B cell (primary cell): ENCODE measurements around the gene ZNF132. TPM values are rescaled to one million over a fixed set of nuclear protein-coding genes. Genes with fewer than 3 reads are reported as not detected.

Experiments used
- ATAC-seq: fragments of 200-7000 bp; cut with Tn5 transposase; one replicate; pipeline ENCODE4 v1.10.0; 2021; ENCODE audit warnings: low read depth, mild to moderate bottlenecking, moderate number of reproducible peaks, moderate library complexity
- CTCF ChIA-PET: fragments of 350-600 bp; sonication (Branson Sonifier 250); formaldehyde crosslinking; loops from one replicate; lab custom pipeline; 2021; ENCODE audit warnings: antibody characterized with exemption, inconsistent platforms; lab: Charles Lee
- POLR2A ChIA-PET: fragments of 350-600 bp; sonication (Branson Sonifier 250); formaldehyde crosslinking; loops from one replicate; lab custom pipeline; 2021; ENCODE audit warnings: antibody characterized with exemption; lab: Charles Lee
- DNase-seq: peaks from one replicate; pipeline ENCODE4 v3.0.0; 2013
- H2AFZ ChIP-seq: 2 replicates; pipeline ENCODE4 v1.6.1; 2012; ENCODE audit warnings: mild to moderate bottlenecking, low read depth, low read length; ENCODE audit not compliant: insufficient read depth, poor library complexity, severe bottlenecking
- H3K27ac ChIP-seq, 2 donors: 1 replicate in 1 of 2; 2 replicates in 1 of 2; pipeline ENCODE4 v1.5.1; 2012 to 2013; ENCODE audit warnings: low read length in 2 of 2, mild to moderate bottlenecking in 2 of 2, moderate library complexity in 1 of 2
- H3K27me3 ChIP-seq, 4 experiments: fragments of 200-600 bp in 1 of 4; sonication (generic) in 1 of 4; replicated peaks in 1 of 4; 1 replicate in 2 of 4; 2 replicates in 2 of 4; pipeline versions ENCODE4 v1.6.1 to v1.7.0; 2013 to 2016; ENCODE audit warnings: low read length in 3 of 4, mild to moderate bottlenecking in 2 of 4, mixed read lengths in 1 of 4, moderate library complexity in 1 of 4; ENCODE audit not compliant: insufficient read depth in 4 of 4, control insufficient read depth in 3 of 4; ENCODE audit errors: control extremely low read depth in 1 of 4
- H3K36me3 ChIP-seq, 2 experiments: replicated peaks in 1 of 2; 1 replicate in 1 of 2; 2 replicates in 1 of 2; pipeline versions ENCODE4 v1.6.1 to v1.7.1; 2013; ENCODE audit warnings: low read length in 1 of 2; ENCODE audit not compliant: insufficient read depth in 2 of 2, control insufficient read depth in 1 of 2; ENCODE audit errors: control extremely low read depth in 1 of 2, extremely low read depth in 1 of 2
- H3K4me1 ChIP-seq, 2 donors: fragments of 200-600 bp in 1 of 2; sonication (generic) in 1 of 2; 1 replicate in 1 of 2; 2 replicates in 1 of 2; pipeline versions ENCODE4 v1.5.1 to v1.6.1; 2013 to 2017; ENCODE audit warnings: low read length in 2 of 2; ENCODE audit not compliant: control insufficient read depth in 2 of 2, insufficient read depth in 2 of 2
- H3K4me2 ChIP-seq: replicated peaks from 2 replicates; pipeline ENCODE3; 2012; ENCODE audit warnings: mild to moderate bottlenecking, low read depth, low read length; ENCODE audit not compliant: poor library complexity, severe bottlenecking
- H3K4me3 ChIP-seq, 5 experiments: fragments of 200-600 bp in 1 of 5; sonication (generic) in 1 of 5; 1 replicate in 3 of 5; 2 replicates in 2 of 5; pipeline versions ENCODE4 v1.5.1 to v1.7.0; 2011 to 2016; ENCODE audit warnings: low read length in 4 of 5, mild to moderate bottlenecking in 4 of 5, low read depth in 2 of 5, control low read depth in 1 of 5, moderate library complexity in 1 of 5; ENCODE audit not compliant: insufficient read depth in 1 of 5; ENCODE audit errors: control extremely low read depth in 1 of 5, extremely low read depth in 1 of 5
- H3K79me2 ChIP-seq: fragments of 200-600 bp; sonication (generic); one replicate; pipeline ENCODE4 v1.6.0; 2016; ENCODE audit warnings: low read length; ENCODE audit not compliant: control insufficient read depth, insufficient read depth
- H3K9ac ChIP-seq: fragments of 200-600 bp; sonication (generic); 2 replicates; pipeline ENCODE4 v1.6.1; 2017; ENCODE audit warnings: mild to moderate bottlenecking, low read length, moderate library complexity
- H3K9me3 ChIP-seq, 3 donors: one replicate each; pipeline versions ENCODE4 v1.6.1 to v1.7.1; 2013; ENCODE audit warnings: low read length in 2 of 3; ENCODE audit not compliant: control insufficient read depth in 2 of 3, insufficient read depth in 1 of 3; ENCODE audit errors: control extremely low read depth in 1 of 3
- H4K20me1 ChIP-seq: 2 replicates; pipeline ENCODE4 v1.6.0; 2012; ENCODE audit warnings: mild to moderate bottlenecking, low read length; ENCODE audit not compliant: insufficient read depth, control insufficient read depth, poor library complexity, severe bottlenecking
- H3K27ac Mint-ChIP-seq: one replicate; pipeline ENCODE4 v1.8.0; 2021; ENCODE audit warnings: mixed read lengths
- H3K27me3 Mint-ChIP-seq: one replicate; pipeline ENCODE4 v1.8.0; 2021; ENCODE audit warnings: mixed read lengths
- H3K4me1 Mint-ChIP-seq: one replicate; pipeline ENCODE4 v1.8.0; 2021; ENCODE audit warnings: mixed read lengths
- H3K4me3 Mint-ChIP-seq: one replicate; pipeline ENCODE4 v1.8.0; 2021; ENCODE audit warnings: mixed read lengths
- H3K9me3 Mint-ChIP-seq: one replicate; pipeline ENCODE4 v1.8.0; 2022; ENCODE audit warnings: mixed read lengths; ENCODE audit not compliant: insufficient read depth
- EZH2 ChIP-seq: IDR thresholded peaks from 2 replicates; pipeline ENCODE4 v1.6.1; 2012; ENCODE audit warnings: borderline replicate concordance, low read depth, mild to moderate bottlenecking, moderate library complexity, low read length; ENCODE audit not compliant: insufficient read depth, poor library complexity, severe bottlenecking
- WGBS: methylation state at CpG from one replicate; pipeline ENCODE4 v1.1.5; 2013; ENCODE audit warnings: missing lambda C conversion rate; ENCODE audit not compliant: insufficient coverage; 5-methylcytosine and 5-hydroxymethylcytosine counted together
- intact Hi-C: fragments of 100-400 bp; cut with micrococcal nuclease; formaldehyde crosslinking; loops from one replicate; pipeline ENCODE4 v1.10.0; 2022
- polyA plus RNA-seq: library from polyadenylated mRNA; depleted of rRNA; stranded (reverse); fragments of >200 nt; gene quantifications from 2 replicates; pipeline ENCODE4 v1.2.3, GENCODE V29; 2012
- total RNA-seq, 2 donors: library from RNA; stranded (reverse); fragments of 120-200 nt in 1 of 2; gene quantifications; 1 replicate in 1 of 2; 2 replicates in 1 of 2; pipeline versions ENCODE4 v1.2.3 to v1.2.4, GENCODE V29; 2013 to 2022
- TF ChIP-seq, protein P1 (sequence below): fragments of 200-600 bp; IDR thresholded peaks from one replicate; pipeline ENCODE4 v1.8.0; 2022; ENCODE audit warnings: antibody characterized with exemption, mild to moderate bottlenecking

ZNF132 gene
- total and polyA plus RNA-seq, 2 donors (not counting 1 experiment from before 2014, with no cell fraction given), result 1.6 to 14.7 TPM

DNA sequence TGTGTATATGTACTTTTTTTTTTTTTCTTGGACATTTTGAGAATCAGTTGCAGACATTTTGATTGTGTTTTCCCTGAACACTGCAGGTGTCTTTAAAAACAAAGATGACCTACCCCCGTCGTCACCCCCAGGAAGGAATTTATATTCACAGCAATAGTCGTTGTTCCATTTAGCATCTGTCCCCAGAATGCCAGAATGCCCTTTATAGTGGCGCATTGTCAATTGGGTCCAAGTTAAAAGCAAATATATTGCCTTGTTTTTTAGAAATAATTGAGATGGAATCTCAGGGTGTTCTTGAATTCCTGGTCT is 46.3 kb downstream of the ZNF132 start:
- DNase-seq (no peak), ATAC-seq (no peak)
- no peak overlapping the region for H3K4me2 ChIP-seq
- peaks cover 13% of the 10 kb centered on the region for H3K4me1 Mint-ChIP-seq
- H3K27me3 Mint-ChIP-seq, result no peaks in the 10 kb centered on the region
- TF ChIP-seq, protein P1, sequence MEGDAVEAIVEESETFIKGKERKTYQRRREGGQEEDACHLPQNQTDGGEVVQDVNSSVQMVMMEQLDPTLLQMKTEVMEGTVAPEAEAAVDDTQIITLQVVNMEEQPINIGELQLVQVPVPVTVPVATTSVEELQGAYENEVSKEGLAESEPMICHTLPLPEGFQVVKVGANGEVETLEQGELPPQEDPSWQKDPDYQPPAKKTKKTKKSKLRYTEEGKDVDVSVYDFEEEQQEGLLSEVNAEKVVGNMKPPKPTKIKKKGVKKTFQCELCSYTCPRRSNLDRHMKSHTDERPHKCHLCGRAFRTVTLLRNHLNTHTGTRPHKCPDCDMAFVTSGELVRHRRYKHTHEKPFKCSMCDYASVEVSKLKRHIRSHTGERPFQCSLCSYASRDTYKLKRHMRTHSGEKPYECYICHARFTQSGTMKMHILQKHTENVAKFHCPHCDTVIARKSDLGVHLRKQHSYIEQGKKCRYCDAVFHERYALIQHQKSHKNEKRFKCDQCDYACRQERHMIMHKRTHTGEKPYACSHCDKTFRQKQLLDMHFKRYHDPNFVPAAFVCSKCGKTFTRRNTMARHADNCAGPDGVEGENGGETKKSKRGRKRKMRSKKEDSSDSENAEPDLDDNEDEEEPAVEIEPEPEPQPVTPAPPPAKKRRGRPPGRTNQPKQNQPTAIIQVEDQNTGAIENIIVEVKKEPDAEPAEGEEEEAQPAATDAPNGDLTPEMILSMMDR, result no peak
- no peak for TF ChIP-seq EZH2
- peaks cover 0 to 12% (median 0%) of the 10 kb centered on the region in 3 donors for H3K9me3 ChIP-seq
- no peak overlapping the region for H3K27ac Mint-ChIP-seq
- peaks cover 39% of the 10 kb centered on the region for H3K79me2 ChIP-seq
- WGBS, result 100% methylated on average over 3 of the region's 4 CpGs
- peaks cover 0 to 27% (median 10%) of the 10 kb centered on the region in 4 experiments for H3K27me3 ChIP-seq
- CTCF ChIA-PET, result no interaction called here
- H3K9me3 Mint-ChIP-seq, result no peaks in the 10 kb centered on the region
- H3K4me1 ChIP-seq, result peaks cover 4 to 6% of the 10 kb centered on the region in 2 donors
- no peak overlapping the region for H3K4me3 ChIP-seq
- POLR2A ChIA-PET, result no interaction called here
- H3K27ac ChIP-seq, result no peak overlapping the region
- intact Hi-C loops, result no loop called here
- H3K36me3 ChIP-seq, result peaks cover 3 to 44% of the 10 kb centered on the region in 2 experiments
- H3K9ac ChIP-seq, result no peak overlapping the region
- no peak overlapping the region for H2AFZ ChIP-seq
- H3K4me3 Mint-ChIP-seq, result no peak overlapping the region
- peaks cover 52% of the 10 kb centered on the region for H4K20me1 ChIP-seq

- CTCF ChIA-PET, result no interaction called here
- no peaks in the 10 kb centered on the region for H3K9me3 Mint-ChIP-seq
- peaks cover 0 to 23% (median 9%) of the 10 kb centered on the region in 4 experiments for H3K27me3 ChIP-seq
- H3K9me3 ChIP-seq, result peaks cover 0 to 12% (median 0%) of the 10 kb centered on the region in 3 donors
- H3K4me3 ChIP-seq, result no peak overlapping the region
- DNase-seq (peak; percentile 24), ATAC-seq (no peak)
- no peak overlapping the region for H3K27ac Mint-ChIP-seq
- intact Hi-C loops, result no loop called here
- POLR2A ChIA-PET, result no interaction called here
- no peak overlapping the region for H2AFZ ChIP-seq
- no peak overlapping the region for H3K9ac ChIP-seq
- H3K4me2 ChIP-seq, result no peak overlapping the region
- TF ChIP-seq, protein P1, result no peak
- TF ChIP-seq EZH2, result no peak
- H3K4me1 ChIP-seq, result peaks cover 6 to 11% of the 10 kb centered on the region in 2 donors
- H3K27ac ChIP-seq, result no peak overlapping the region
- peaks cover 16% of the 10 kb centered on the region for H3K4me1 Mint-ChIP-seq
- WGBS, result 91% methylated on average over 18 of the region's 26 CpGs
- peaks cover 5 to 49% of the 10 kb centered on the region in 2 experiments for H3K36me3 ChIP-seq
- H3K79me2 ChIP-seq, result peaks cover 44% of the 10 kb centered on the region
- peaks cover 58% of the 10 kb centered on the region for H4K20me1 ChIP-seq
- H3K27me3 Mint-ChIP-seq, result no peaks in the 10 kb centered on the region
- no peak overlapping the region for H3K4me3 Mint-ChIP-seq
Measured at GRCh38 chr19:58392945-58393724, 46.8 kb downstream of the ZNF132 start.
